ENCODE measurements around the gene NFKBIE. TPM values are rescaled to one million over a fixed set of nuclear protein-coding genes. Genes with fewer than 3 reads are reported as not detected.
"Not testable (repeated sequence)": the region's sequence is repeated elsewhere in the genome, so short reads cannot be mapped to it uniquely, and the experiment has no call there.

Gene NFKBIE, protein sequence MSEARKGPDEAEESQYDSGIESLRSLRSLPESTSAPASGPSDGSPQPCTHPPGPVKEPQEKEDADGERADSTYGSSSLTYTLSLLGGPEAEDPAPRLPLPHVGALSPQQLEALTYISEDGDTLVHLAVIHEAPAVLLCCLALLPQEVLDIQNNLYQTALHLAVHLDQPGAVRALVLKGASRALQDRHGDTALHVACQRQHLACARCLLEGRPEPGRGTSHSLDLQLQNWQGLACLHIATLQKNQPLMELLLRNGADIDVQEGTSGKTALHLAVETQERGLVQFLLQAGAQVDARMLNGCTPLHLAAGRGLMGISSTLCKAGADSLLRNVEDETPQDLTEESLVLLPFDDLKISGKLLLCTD
- total RNA-seq: 10 to 100 TPM; 24.5 to 37.7 TPM

DNA sequence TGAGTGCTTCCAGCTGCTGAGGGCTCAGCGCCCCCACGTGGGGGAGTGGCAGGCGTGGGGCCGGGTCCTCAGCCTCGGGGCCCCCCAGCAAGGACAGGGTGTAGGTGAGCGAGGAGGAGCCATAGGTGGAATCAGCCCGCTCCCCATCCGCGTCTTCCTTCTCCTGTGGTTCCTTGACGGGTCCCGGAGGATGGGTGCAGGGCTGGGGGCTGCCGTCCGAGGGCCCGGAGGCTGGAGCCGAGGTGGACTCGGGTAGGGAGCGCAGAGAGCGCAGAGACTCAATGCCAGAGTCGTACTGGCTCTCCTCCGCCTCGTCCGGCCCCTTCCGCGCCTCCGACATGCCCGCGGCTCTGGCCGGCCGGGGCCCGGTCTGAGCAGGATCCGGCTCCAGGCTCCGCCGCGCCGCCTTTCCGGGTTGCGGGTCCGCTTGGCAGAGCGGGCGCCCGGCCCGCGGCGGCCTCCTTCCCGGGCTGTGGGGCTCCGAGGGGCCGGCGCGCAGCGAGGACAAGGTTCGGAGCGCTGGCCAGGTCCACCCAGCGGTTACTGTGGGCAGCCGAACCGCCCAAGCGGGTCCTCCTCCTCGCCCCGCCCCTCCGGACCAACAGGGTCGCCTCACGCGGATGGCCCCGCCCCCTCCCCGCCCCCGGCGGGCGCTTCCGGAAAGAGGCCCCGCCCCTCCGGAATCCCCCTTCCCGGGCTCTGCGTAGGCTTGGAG is at the start of gene NFKBIE:
Gene NFKBIE (minus strand): TSS at position 545 of the 715 bp plus-strand sequence. CDS start 205 bp downstream, at position 340.
- ATAC-seq: peak; percentile 74
- peaks cover 60% of the 10 kb centered on the region for H3K4me1 Mint-ChIP-seq
- peaks cover 18% of the 10 kb centered on the region for H3K36me3 Mint-ChIP-seq
- peak; percentile 94 for DNase-seq
- peak within 1 kb of the TSS; percentile 96 for H3K27ac Mint-ChIP-seq
- peaks cover 18% of the 10 kb centered on the region for H3K27me3 Mint-ChIP-seq
- peak within 1 kb of the TSS; percentile 97 for H3K4me3 Mint-ChIP-seq
- CTCF ChIA-PET: interaction anchor here (0.7 to 7.0 kb wide), 14 partner anchors 8 to 133 kb away, joined by 3 to 94 read pairs (median 6); partner anchors contain the start of genes AARS2, HSP90AB1, SLC35B2 and SPATS1
- H3K9me3 Mint-ChIP-seq (ENCODE audit: low read depth): no peaks in the 10 kb centered on the region

DNA sequence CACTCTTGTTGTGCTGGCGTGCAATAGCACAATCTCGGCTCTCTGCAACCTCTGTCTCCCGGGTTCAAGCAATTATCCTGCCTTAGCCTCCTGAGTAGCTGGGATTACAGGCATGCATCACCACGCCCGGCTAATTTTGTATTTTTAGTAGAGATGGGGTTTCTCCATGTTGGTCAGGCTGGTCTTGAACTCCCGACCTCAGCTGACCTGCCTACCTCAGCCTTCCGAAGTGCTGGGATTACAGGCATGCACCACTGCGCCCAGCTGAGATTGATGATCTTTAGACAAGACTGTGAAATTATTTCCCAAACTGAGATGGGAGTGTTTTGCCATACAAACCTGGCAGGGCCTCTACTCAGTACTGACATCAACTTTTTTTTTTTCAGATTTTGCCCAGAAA is 49.3 kb upstream of the NFKBIE start:
- not testable (repeated sequence) for H3K9me3 Mint-ChIP-seq (ENCODE audit: low read depth); H3K36me3 Mint-ChIP-seq; ATAC-seq; DNase-seq; H3K4me3 Mint-ChIP-seq; H3K27ac Mint-ChIP-seq
- Mint-ChIP-seq H3K27me3 (peaks cover 20% of the 10 kb centered on the region), H3K4me1 (peaks cover 13% of the 10 kb centered on the region)
- CTCF ChIA-PET: interaction anchor here (0.8 to 2.8 kb wide), 4 partner anchors 9 to 36 kb away, joined by 3 to 15 read pairs (median 4); no protein-coding TSS in a partner anchor

DNA sequence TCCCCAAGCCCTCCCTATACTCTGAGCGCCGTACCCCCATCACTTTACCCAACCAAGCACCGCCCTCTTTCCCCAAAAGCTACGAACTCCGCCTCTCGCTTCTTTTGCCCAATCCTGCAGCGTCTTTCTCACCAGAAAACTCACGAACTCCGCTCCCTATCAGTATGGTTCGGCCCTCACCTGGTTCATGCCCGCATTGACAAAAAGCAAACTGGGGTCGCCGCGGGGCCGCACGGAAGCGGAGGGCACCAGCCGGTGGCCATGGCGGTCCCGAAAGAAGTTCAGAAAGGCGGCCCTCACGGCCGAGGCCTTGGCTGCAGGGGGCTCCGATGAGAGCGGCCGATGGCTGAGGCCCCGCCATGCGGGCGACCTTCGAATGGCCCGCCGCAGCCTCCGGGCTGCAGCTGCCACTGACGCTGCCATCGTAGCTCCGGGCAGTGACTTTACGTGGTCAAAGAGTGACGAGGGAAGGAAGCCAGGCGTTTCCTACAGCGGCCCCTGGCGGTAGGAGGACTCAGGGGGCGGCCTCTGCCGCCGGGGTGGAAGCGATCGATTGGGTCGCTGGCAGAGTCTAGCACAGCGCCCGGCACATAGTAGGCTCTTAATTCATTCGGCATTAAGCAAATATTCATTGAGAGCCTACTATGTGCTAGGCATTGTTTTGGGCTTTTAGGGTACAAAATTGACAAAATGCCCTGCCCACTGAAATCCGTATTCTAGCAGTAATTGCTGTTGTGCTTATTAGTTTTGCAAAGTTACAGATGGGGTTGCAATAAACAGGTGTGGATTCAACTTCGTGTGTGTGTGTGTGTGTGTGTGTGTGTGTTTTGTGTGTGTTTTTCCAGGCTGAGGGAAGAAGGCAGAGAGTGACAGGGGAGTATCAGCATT is 47.8 kb upstream of the NFKBIE start, which contains the start of gene AARS2:
Gene AARS2 (minus strand): TSS at position 447 of the 888 bp plus-strand sequence. CDS start 24 bp downstream, at position 423.
- peak within 1 kb of the TSS; percentile 95 for H3K4me3 Mint-ChIP-seq
- H3K27ac Mint-ChIP-seq: peak within 1 kb of the TSS; percentile 93
- peaks cover 8% of the 10 kb centered on the region for H3K36me3 Mint-ChIP-seq
- H3K4me1 Mint-ChIP-seq: peaks cover 13% of the 10 kb centered on the region
- peaks cover 7% of the 10 kb centered on the region for H3K27me3 Mint-ChIP-seq
- no peaks in the 10 kb centered on the region for H3K9me3 Mint-ChIP-seq (ENCODE audit: low read depth)
- peak; percentile 93 for DNase-seq
- ATAC-seq: peak; percentile 95
- CTCF ChIA-PET: interaction anchor here (0.6 to 2.8 kb wide), 31 partner anchors 8 to 250 kb away, joined by 3 to 16 read pairs (median 5); partner anchors contain the start of genes CDC5L, HSP90AB1, NFKBIE and SLC35B2

DNA sequence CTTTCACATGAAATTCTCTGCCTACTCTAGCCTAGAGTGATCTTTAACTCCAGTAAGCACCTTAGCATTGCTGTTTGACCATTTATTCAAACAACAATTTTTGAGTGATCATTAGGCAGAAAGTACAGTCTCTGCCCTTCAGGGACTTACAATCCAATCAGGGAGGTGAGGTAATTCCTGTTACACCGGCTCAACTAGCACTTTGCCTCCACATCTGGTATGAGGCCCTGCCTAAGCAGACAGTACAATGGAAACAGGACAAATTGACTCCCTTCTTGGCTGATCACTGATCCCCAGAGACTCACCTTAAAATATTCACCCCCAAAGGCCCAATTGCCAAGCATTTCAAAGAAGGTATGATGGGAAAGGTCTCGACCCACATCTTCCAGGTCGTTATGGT is 46.4 kb upstream of the NFKBIE start:
- Mint-ChIP-seq H3K36me3 (peaks cover 11% of the 10 kb centered on the region), H3K4me1 (peaks cover 13% of the 10 kb centered on the region), H3K4me3 (peak overlapping the region; percentile 95), H3K9me3 (ENCODE audit: low read depth) (no peaks in the 10 kb centered on the region), H3K27ac (peak overlapping the region; percentile 49), H3K27me3 (no peaks in the 10 kb centered on the region)
- CTCF ChIA-PET: interaction anchor here (1.0 to 1.7 kb wide), 10 partner anchors 20 to 237 kb away, joined by 4 to 10 read pairs (median 5); partner anchors contain the start of genes HSP90AB1, NFKBIE and SLC35B2
- DNase-seq: no peak
- ATAC-seq: no peak

DNA sequence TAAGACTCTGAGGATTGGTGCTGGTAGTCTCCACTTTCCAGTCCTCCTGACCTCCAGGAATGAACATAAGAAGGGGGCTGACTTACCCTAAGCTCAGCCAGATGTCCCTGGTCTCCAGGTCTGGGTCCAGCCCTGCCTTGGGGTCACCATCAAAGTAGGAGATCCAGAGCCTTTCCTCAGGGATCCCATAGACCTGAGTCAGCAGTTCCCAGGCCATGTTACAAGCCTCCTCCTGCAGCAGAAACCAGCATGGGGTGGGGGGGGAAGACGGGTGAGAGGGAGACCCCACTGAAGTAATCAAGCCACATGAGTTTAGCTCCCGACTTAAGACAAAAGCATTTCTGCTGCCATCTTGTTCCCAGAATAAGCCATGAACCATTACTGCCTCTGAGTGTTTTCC is 46.0 kb upstream of the NFKBIE start:
- DNase-seq (no peak), ATAC-seq (no peak)
- H3K9me3 Mint-ChIP-seq (ENCODE audit: low read depth): no peaks in the 10 kb centered on the region
- H3K36me3 Mint-ChIP-seq: peaks cover 11% of the 10 kb centered on the region
- H3K27me3 Mint-ChIP-seq: no peaks in the 10 kb centered on the region
- H3K4me1 Mint-ChIP-seq: peaks cover 13% of the 10 kb centered on the region
- H3K27ac Mint-ChIP-seq: peak overlapping the region; percentile 49
- H3K4me3 Mint-ChIP-seq: peak overlapping the region; percentile 95
- CTCF ChIA-PET: interaction anchor here (1.1 to 1.7 kb wide), 2 partner anchors 49 to 74 kb away, joined by 4 to 5 read pairs; no protein-coding TSS in a partner anchor

DNA sequence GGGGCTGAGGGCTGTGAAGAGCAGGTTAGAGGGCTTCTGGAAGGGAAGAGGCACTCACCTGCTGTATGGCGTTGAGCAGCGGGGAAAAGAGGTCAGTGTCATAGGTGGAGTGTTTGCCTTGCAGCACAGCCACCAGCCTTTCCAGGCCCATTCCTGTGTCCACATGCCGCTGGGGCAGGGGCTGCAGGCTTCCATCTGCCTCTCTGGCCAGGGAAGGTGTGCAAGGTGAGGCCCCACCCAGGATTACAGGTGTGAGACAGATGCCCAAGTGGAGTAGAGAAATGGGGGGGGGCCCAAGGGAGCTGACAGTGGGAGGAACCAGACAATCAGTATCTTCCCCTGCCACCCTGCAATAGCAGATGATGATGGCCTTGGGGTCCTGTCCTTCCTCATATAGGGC is 44.9 kb upstream of the NFKBIE start:
- H3K9me3 Mint-ChIP-seq (ENCODE audit: low read depth): no peaks in the 10 kb centered on the region
- no peak for ATAC-seq
- no peak overlapping the region for H3K27ac Mint-ChIP-seq
- peaks cover 17% of the 10 kb centered on the region for H3K4me1 Mint-ChIP-seq
- no peak for DNase-seq
- no peaks in the 10 kb centered on the region for H3K27me3 Mint-ChIP-seq
- CTCF ChIA-PET: interaction anchor here (1.2 to 1.3 kb wide), 3 partner anchors 17 to 44 kb away, joined by 3 to 7 read pairs (median 4); no protein-coding TSS in a partner anchor
- no peak overlapping the region for H3K4me3 Mint-ChIP-seq
- H3K36me3 Mint-ChIP-seq: peaks cover 15% of the 10 kb centered on the region

DNA sequence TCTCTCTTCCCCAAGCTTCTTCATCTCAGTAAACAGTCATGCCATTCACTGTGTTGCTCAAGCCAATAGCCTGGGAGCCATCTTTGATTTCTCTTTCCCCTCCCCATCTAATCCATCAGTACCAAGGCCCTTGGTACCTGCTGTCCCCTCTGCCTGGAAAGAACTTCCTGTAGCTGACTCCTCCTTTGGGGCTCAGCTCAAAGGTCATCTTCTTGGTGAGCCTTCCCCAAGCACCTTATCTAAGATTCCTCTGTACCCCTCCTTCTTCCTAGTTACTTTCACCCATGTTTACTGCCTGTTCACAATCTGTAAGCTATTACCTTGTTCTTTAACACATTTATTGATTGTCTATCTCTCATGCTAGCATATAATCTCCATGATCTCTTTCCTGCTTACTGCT is 44.3 kb upstream of the NFKBIE start:
- Mint-ChIP-seq H3K4me1 (peaks cover 18% of the 10 kb centered on the region), H3K9me3 (ENCODE audit: low read depth) (no peaks in the 10 kb centered on the region), H3K4me3 (no peak overlapping the region), H3K27me3 (no peaks in the 10 kb centered on the region), H3K36me3 (peaks cover 15% of the 10 kb centered on the region), H3K27ac (peak overlapping the region; percentile 12)
- no peak for DNase-seq
- ATAC-seq: no peak
- CTCF ChIA-PET: interaction anchor here (0.9 to 1.4 kb wide), 5 partner anchors 14 to 43 kb away, joined by 3 to 7 read pairs (median 4); no protein-coding TSS in a partner anchor

DNA sequence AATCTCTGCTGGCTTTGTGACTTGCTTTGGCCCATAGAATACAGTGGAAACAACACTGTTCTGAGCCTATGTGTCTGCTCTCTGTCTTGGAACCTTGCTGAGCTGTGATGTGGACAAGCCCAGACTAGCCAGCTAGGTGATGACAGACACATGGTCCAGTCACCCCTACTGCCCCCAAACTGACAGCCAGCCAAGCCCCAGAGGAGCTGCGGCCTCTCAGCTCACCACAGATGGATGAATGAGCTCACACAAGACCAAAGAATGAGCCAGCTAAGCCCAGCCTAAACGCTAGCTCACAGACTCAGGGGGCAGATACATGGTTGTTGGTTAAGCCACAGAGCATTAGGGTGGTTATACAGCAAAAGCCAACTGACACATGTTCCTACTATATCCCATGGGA is 43.7 kb upstream of the NFKBIE start:
- H3K36me3 Mint-ChIP-seq: peaks cover 15% of the 10 kb centered on the region

DNA sequence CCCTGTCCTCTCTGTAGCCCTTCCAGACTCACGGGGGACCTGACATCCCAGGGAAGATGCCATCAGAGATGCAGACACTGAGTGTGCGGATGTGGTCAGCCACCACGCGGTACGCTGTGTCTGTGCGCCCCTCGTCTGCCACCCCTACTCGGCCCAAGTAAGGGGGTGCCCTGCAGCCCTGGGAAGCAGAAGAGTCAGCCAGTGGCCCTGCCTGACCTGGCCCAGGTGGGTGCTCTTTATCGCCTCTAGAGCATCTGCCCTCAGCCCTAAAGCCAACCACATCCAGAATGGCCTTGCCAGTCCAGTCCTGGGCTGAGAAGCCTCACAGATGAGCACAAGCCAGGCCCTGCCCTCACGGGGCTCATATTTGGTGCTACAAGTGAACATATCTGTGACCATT is 41.9 kb upstream of the NFKBIE start:
- CTCF ChIA-PET: interaction anchor here (5.7 kb wide), 1 partner anchor 38 kb away, joined by 94 read pairs; the partner anchor contains the start of gene TMEM151B

More for the DNA sequence above, 43.7 kb upstream of the NFKBIE start:
- Mint-ChIP-seq H3K27ac (peak overlapping the region; percentile 28), H3K4me1 (peaks cover 18% of the 10 kb centered on the region), H3K4me3 (no peak overlapping the region), H3K27me3 (no peaks in the 10 kb centered on the region), H3K9me3 (ENCODE audit: low read depth) (no peaks in the 10 kb centered on the region)
- DNase-seq (no peak), ATAC-seq (no peak)
- CTCF ChIA-PET: interaction anchor here (0.9 to 1.4 kb wide), 5 partner anchors 13 to 42 kb away, joined by 3 to 7 read pairs (median 4); no protein-coding TSS in a partner anchor

DNA sequence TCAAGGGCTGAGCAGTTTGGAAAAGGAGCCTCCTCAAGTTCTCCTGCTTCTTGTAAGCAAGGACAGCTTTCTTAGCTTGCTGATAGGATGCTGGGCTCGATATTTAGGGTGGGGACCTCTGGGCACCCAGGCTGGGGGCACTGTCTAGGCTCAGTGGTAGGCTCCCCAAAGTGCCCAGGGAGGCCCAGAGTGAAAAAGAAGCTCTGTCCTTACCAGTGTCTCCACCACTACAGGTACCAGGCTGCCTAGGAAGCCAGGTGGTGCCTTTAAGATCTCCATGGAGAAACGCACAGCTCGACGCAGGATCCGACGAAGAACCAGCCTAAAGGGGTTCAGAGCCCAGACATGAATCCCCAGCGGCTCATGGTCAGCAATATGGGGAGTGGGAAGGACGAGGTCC is 41.4 kb upstream of the NFKBIE start:
- H3K27ac Mint-ChIP-seq: no peak overlapping the region
- H3K4me1 Mint-ChIP-seq: peaks cover 9% of the 10 kb centered on the region
- DNase-seq: no peak
- ATAC-seq: no peak
- H3K27me3 Mint-ChIP-seq: no peaks in the 10 kb centered on the region
- peaks cover 22% of the 10 kb centered on the region for H3K36me3 Mint-ChIP-seq
- no peak overlapping the region for H3K4me3 Mint-ChIP-seq
- H3K9me3 Mint-ChIP-seq (ENCODE audit: low read depth): no peaks in the 10 kb centered on the region
- CTCF ChIA-PET: interaction anchor here (1.1 to 5.7 kb wide), 3 partner anchors 8 to 50 kb away, joined by 3 to 94 read pairs (median 5); partner anchors contain the start of gene TMEM151B

More for the DNA sequence above, 41.9 kb upstream of the NFKBIE start:
- Mint-ChIP-seq H3K27me3 (no peaks in the 10 kb centered on the region), H3K9me3 (ENCODE audit: low read depth) (no peaks in the 10 kb centered on the region), H3K27ac (no peak overlapping the region), H3K4me3 (no peak overlapping the region), H3K4me1 (peaks cover 14% of the 10 kb centered on the region), H3K36me3 (peaks cover 20% of the 10 kb centered on the region)
- DNase-seq (no peak), ATAC-seq (no peak)

DNA sequence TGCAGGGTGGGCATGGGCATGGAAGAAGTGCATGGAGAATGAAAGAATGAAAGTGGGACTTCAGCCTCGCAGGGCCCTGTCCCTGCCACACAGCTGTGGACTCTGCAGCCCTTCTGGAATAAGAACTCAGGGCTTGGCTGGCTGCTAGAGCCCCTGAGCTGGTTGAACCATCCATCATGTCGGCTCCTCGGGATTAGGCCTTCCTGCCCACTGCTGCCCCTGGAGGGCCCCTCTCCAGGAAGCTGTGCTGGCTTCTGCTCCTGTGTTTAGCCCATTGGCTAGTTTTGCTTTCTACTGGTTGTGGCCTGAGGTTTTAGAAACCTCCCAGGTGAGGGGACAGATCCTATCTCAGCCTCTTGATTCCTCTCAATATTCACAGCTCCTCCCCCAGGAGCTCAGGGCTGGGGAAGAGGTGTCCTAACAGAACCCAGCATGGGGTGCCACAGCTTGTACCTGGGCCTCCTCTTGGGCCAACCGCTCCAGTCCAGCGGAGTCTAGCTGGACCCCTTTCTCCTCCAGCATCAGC is 39.9 kb upstream of the NFKBIE start:
- ATAC-seq: no peak
- no peak for DNase-seq
- Mint-ChIP-seq H3K27me3 (no peaks in the 10 kb centered on the region), H3K4me1 (peaks cover 6% of the 10 kb centered on the region), H3K4me3 (no peak overlapping the region), H3K27ac (no peak overlapping the region), H3K36me3 (peaks cover 29% of the 10 kb centered on the region), H3K9me3 (ENCODE audit: low read depth) (no peaks in the 10 kb centered on the region)
- CTCF ChIA-PET: interaction anchor here (0.6 to 5.7 kb wide), 17 partner anchors 8 to 1401 kb away, joined by 3 to 94 read pairs (median 4); partner anchors contain the start of genes AARS2 and TMEM151B
